ENCODE measurements around the gene GCFC2.
"Not testable (repeated sequence)": the region's sequence is repeated elsewhere in the genome, so short reads cannot be mapped to it uniquely, and the experiment has no call there.

Gene GCFC2

GRCh38 chr2:75710577-75711253 is at the start of gene GCFC2:
Gene GCFC2 (minus strand): TSS chr2:75710915. CDS start chr2:75710855, 60 bp downstream.
- DNase-seq, result peak; percentile 67 to 84 (median 76)

GRCh38 chr2:75752828-75753227 is 42.1 kb upstream of the GCFC2 start:
- no peak for DNase-seq

GRCh38 chr2:75751824-75752468 is 41.2 kb upstream of the GCFC2 start:
- no peak for DNase-seq

- no peak for DNase-seq
Observed at GRCh38 chr2:75751360-75751759, 40.6 kb upstream of the GCFC2 start.

- DNase-seq, result no peak
Observed at GRCh38 chr2:75737961-75738360, 27.2 kb upstream of the GCFC2 start.

GRCh38 chr2:75736276-75736675 is 25.6 kb upstream of the GCFC2 start:
- DNase-seq, result no peak

GRCh38 chr2:75729861-75730260 is 19.1 kb upstream of the GCFC2 start:
- no peak for DNase-seq

- DNase-seq, result no peak
Observed at GRCh38 chr2:75728614-75729419, 18.1 kb upstream of the GCFC2 start.

- no peak for DNase-seq
Observed at GRCh38 chr2:75722687-75723086, 12.0 kb upstream of the GCFC2 start.

- DNase-seq, result no peak
Observed at GRCh38 chr2:75720525-75720924, 9.8 kb upstream of the GCFC2 start.

GRCh38 chr2:75719616-75720015 is 8.9 kb upstream of the GCFC2 start:
- DNase-seq, result no peak

GRCh38 chr2:75716406-75716805 is 5.7 kb upstream of the GCFC2 start:
- DNase-seq, result no peak

- DNase-seq, result not testable (repeated sequence)
Observed at GRCh38 chr2:75711590-75711989, 875 bp upstream of the GCFC2 start.

- DNase-seq, result no peak
Observed at GRCh38 chr2:75710220-75710576, 517 bp downstream of the GCFC2 start.

GRCh38 chr2:75709297-75709696 is 1.4 kb downstream of the GCFC2 start:
- no peak for DNase-seq

- DNase-seq, result no peak
Observed at GRCh38 chr2:75707901-75708300, 2.8 kb downstream of the GCFC2 start.

GRCh38 chr2:75705921-75706320 is 4.8 kb downstream of the GCFC2 start:
- DNase-seq, result no peak

- no peak for DNase-seq
Observed at GRCh38 chr2:75703589-75704287, 7.0 kb downstream of the GCFC2 start.

- DNase-seq, result no peak
Observed at GRCh38 chr2:75702593-75702992, 8.1 kb downstream of the GCFC2 start.

GRCh38 chr2:75698918-75699317 is 11.8 kb downstream of the GCFC2 start:
- DNase-seq, result no peak

- DNase-seq, result no peak
Observed at GRCh38 chr2:75688196-75688595, 22.5 kb downstream of the GCFC2 start.

- DNase-seq, result not testable (repeated sequence)
Observed at GRCh38 chr2:75683430-75683829, 27.3 kb downstream of the GCFC2 start.

- no peak for DNase-seq
Observed at GRCh38 chr2:75680402-75680801, 30.3 kb downstream of the GCFC2 start.

Measured in stimulated activated naive CD4-positive, alpha-beta T cell (primary cell).